ENCODE results near the gene WDSUB1.

WDSUB1 gene

DNA sequence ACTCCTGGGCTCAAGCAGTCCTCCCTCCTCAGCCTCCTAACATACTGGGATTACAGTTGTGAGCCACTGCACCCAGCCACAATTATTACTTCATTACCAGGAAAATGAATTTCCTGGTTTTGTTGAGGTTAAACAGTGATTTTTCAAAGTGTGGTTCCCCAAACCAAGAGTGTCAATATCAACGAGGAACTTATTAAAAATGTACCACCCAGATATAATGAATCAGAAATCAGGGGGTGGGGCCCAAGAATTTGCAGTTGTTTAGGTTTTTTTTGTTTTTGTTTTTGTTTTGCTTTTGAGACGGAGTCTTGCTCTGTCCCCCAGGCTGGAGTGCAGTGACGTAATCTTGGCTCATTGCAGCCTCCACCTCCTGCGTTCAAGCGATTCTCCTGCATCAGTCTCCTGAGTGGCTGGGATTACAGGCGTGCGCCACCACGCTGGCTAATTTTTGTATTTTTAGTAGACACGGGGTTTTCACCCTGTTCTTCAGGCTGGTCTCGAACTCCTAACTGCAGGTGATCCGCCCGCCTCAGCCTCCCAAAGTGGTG is 94.1 kb downstream of the WDSUB1 start:
- DNase-seq = no peak

GRCh38 chr2:159188449-159188848 is 98.1 kb downstream of the WDSUB1 start:
- no peak for DNase-seq

DNA sequence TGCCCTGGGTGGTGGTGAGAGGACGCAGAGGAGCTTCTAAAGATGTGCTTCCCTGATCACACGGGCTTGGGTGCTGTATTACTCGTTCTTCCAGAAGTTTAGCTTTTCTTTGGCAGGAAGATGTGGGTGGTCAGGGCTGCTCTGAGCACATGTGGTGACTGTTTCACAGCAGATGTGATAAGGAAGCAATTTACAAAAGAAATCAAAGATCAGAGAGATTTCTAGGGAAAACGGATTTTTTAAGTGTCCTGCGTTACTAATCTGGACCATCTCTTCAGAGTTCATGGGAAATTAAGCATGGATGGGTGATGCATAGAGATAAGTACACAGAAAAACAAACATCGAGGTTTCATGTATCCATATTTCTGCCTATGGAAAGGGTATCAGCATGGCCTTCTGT is 99.4 kb downstream of the WDSUB1 start:
- no peak for DNase-seq

GRCh38 chr2:159186462-159186861 is 100.0 kb downstream of the WDSUB1 start:
- DNase-seq = no peak

All from CD4-positive, alpha-beta T cell treated with Interleukin-17A for 4 hours (primary cell).